Neural cell (in vitro differentiated cells): ENCODE data around the gene ORC3. TPM values are rescaled to one million over a fixed set of nuclear protein-coding genes. Genes with fewer than 3 reads are reported as not detected.

Experiments used
- H2AFZ ChIP-seq: fragments of 200-600, 300-800 bp; sonication (generic), shearing (Covaris generic); 2 replicates; pipeline ENCODE4 v1.6.0; 2014; ENCODE audit warnings: low read depth, mild to moderate bottlenecking, antibody characterized with exemption, low read length, moderate library complexity
- H3F3A ChIP-seq: fragments of 200-600 bp; shearing (Covaris generic); 2 replicates; pipeline ENCODE4 v1.6.1; 2016; ENCODE audit warnings: mild to moderate bottlenecking, moderate library complexity, mixed read lengths, antibody characterized with exemption, low read length; ENCODE audit not compliant: insufficient read depth, poor library complexity, severe bottlenecking
- H3K27ac ChIP-seq: fragments of 200-600, 300-800 bp; sonication (generic), shearing (Covaris generic); 2 replicates; pipeline ENCODE4 v1.5.1; 2014; ENCODE audit warnings: mild to moderate bottlenecking, low read length, moderate library complexity
- H3K27me3 ChIP-seq: fragments of 300-800, 200-600 bp; sonication (generic), shearing (Covaris generic); 2 replicates; pipeline ENCODE4 v1.6.0; 2014; ENCODE audit warnings: mild to moderate bottlenecking, low read depth, low read length, moderate library complexity; ENCODE audit not compliant: insufficient read depth
- H3K36me3 ChIP-seq: fragments of 300-800, 200-600 bp; sonication (generic), shearing (Covaris generic); 2 replicates; pipeline ENCODE4 v1.5.1; 2014; ENCODE audit warnings: mild to moderate bottlenecking, antibody characterized with exemption, low read length, moderate library complexity; ENCODE audit not compliant: insufficient read depth
- H3K4me2 ChIP-seq: fragments of 300-800, 200-600 bp; sonication (generic), shearing (Covaris generic); 2 replicates; pipeline ENCODE4 v1.6.0; 2014; ENCODE audit warnings: mild to moderate bottlenecking, low read length
- H3K4me3 ChIP-seq: fragments of 300-800, 200-600 bp; sonication (generic), shearing (Covaris generic); 2 replicates; pipeline ENCODE4 v1.5.1; 2014; ENCODE audit warnings: mild to moderate bottlenecking, low read length, moderate library complexity
- H3K79me2 ChIP-seq: fragments of 200-600 bp; shearing (Covaris generic); replicated peaks from 2 replicates; pipeline ENCODE4 v1.6.0; 2014; ENCODE audit warnings: mild to moderate bottlenecking, low read length, moderate library complexity; ENCODE audit not compliant: insufficient read depth
- H3K9ac ChIP-seq: fragments of 300-800, 200-600 bp; sonication (generic), shearing (Covaris generic); 2 replicates; pipeline ENCODE4 v1.6.1; 2016; ENCODE audit warnings: mild to moderate bottlenecking, low read length, mixed read lengths
- H3K9me2 ChIP-seq: fragments of 200-600 bp; shearing (Covaris generic); 2 replicates; pipeline ENCODE4 v1.6.1; 2016; ENCODE audit warnings: mild to moderate bottlenecking, low read length, mixed read lengths; ENCODE audit not compliant: insufficient read depth
- H3K9me3 ChIP-seq: fragments of 200-600, 300-800 bp; sonication (generic), shearing (Covaris generic); 2 replicates; pipeline ENCODE4 v1.6.1; 2016; ENCODE audit warnings: mild to moderate bottlenecking, mixed run types, low read length, moderate library complexity, mixed read lengths
- H4K20me1 ChIP-seq: fragments of 200-600 bp; shearing (Covaris generic); 2 replicates; pipeline ENCODE4 v1.6.1; 2016; ENCODE audit warnings: mild to moderate bottlenecking, mixed run types; ENCODE audit not compliant: insufficient read depth
- EP300 ChIP-seq: fragments of 450-650 bp; conservative IDR thresholded peaks from 2 replicates; pipeline ENCODE4 v1.6.1; 2014; ENCODE audit warnings: antibody characterized with exemption, mild to moderate bottlenecking, moderate library complexity; ENCODE audit not compliant: poor library complexity, severe bottlenecking
- EZH2 ChIP-seq: fragments of 200-600, 300-800 bp; shearing (Covaris generic), sonication (generic); IDR thresholded peaks from 2 replicates; pipeline ENCODE4 v1.6.1; 2014; ENCODE audit warnings: antibody characterized with exemption, low read length, borderline replicate concordance, mild to moderate bottlenecking; ENCODE audit not compliant: insufficient read depth, poor library complexity, severe bottlenecking
- MXI1 ChIP-seq: fragments of 450-650 bp; conservative IDR thresholded peaks from 2 replicates; pipeline ENCODE4 v1.6.1; 2014; ENCODE audit warnings: antibody characterized with exemption, mild to moderate bottlenecking; ENCODE audit not compliant: poor library complexity, severe bottlenecking
- POLR2AphosphoS5 ChIP-seq: IDR thresholded peaks from 2 replicates; pipeline ENCODE4 v1.6.1; 2012
- RAD21 ChIP-seq: fragments of 450-650 bp; conservative IDR thresholded peaks from 2 replicates; pipeline ENCODE4 v1.6.1; 2014; ENCODE audit warnings: antibody characterized with exemption, mild to moderate bottlenecking, moderate library complexity
- SMC3 ChIP-seq: fragments of 450-650 bp; conservative IDR thresholded peaks from 2 replicates; pipeline ENCODE4 v1.6.1; 2014; ENCODE audit warnings: antibody characterized with exemption, mild to moderate bottlenecking, moderate library complexity; ENCODE audit not compliant: poor library complexity
- TAF1 ChIP-seq: IDR thresholded peaks from 2 replicates; pipeline ENCODE4 v1.6.1; 2012; ENCODE audit warnings: low read depth
- polyA plus RNA-seq: library from polyadenylated mRNA; depleted of rRNA; stranded (reverse); fragments of >200 nt; gene quantifications from 2 replicates; pipeline ENCODE4 v1.2.3, GENCODE V29; 2014
- TF ChIP-seq, protein P1 (sequence below): IDR thresholded peaks from 2 replicates; pipeline ENCODE4 v1.6.1; 2012; ENCODE audit warnings: borderline replicate concordance
- TF ChIP-seq, protein P2 (sequence below): fragments of 450-650 bp; IDR thresholded peaks from 2 replicates; pipeline ENCODE4 v1.5.1; 2014; ENCODE audit warnings: antibody characterized with exemption, mild to moderate bottlenecking, moderate library complexity; ENCODE audit not compliant: poor library complexity, severe bottlenecking

ORC3 gene
- polyA plus RNA-seq, 1 donor from 2014 or later, result 43.7 TPM

DNA sequence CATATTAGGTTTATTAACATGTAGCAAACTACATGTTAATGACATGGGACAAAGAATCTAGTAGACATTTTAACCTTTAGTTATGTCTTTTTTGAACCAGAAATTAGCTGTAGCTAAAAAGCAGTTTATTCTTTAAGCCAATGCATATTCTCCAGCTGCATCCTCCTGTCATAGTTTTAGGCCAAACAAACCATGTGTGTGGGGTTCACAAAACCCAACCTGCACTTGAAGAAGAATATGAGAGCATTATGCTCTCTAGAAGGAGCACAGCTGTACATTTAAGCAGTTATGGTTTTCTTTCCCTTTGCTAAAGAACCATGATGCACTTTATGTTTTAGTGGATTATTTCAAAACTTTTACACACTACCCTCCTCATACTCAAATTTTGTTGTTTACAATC, 65.9 kb downstream of the ORC3 start:
- Histone ChIP-seq H3K79me2 (no peaks in the 10 kb centered on the region), H3F3A (no peaks in the 10 kb centered on the region)

DNA sequence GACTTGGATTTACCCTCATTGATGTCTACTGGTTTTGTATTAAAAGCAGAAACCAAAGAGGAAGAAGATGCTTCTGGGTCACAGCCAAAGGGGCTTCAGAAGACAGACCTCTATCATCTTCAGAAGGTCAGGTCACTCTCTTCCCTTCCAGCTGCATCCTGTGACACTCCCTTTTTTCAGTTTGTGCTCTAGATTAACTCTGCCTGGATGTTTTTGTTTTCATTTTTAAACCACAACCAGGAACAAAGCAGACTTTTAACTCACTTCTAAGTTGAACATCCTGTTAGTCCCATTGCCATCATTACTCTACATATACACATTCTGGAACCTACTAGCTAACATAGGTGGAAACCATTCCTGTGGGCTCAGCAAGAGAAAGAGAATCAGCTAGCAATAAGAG, 66.9 kb downstream of the ORC3 start:
- Histone ChIP-seq H3K27ac (no peak overlapping the region), H3K9me2 (no peaks in the 10 kb centered on the region), H3K9ac (no peak overlapping the region), H3K9me3 (no peaks in the 10 kb centered on the region), H3K4me3 (no peak overlapping the region), H3F3A (no peaks in the 10 kb centered on the region), H2AFZ (no peak overlapping the region), H3K27me3 (no peaks in the 10 kb centered on the region), H4K20me1 (no peaks in the 10 kb centered on the region), H3K36me3 (peaks cover 4% of the 10 kb centered on the region), H3K4me2 (no peak overlapping the region), H3K79me2 (no peaks in the 10 kb centered on the region)
- TF ChIP-seq, protein P1, sequence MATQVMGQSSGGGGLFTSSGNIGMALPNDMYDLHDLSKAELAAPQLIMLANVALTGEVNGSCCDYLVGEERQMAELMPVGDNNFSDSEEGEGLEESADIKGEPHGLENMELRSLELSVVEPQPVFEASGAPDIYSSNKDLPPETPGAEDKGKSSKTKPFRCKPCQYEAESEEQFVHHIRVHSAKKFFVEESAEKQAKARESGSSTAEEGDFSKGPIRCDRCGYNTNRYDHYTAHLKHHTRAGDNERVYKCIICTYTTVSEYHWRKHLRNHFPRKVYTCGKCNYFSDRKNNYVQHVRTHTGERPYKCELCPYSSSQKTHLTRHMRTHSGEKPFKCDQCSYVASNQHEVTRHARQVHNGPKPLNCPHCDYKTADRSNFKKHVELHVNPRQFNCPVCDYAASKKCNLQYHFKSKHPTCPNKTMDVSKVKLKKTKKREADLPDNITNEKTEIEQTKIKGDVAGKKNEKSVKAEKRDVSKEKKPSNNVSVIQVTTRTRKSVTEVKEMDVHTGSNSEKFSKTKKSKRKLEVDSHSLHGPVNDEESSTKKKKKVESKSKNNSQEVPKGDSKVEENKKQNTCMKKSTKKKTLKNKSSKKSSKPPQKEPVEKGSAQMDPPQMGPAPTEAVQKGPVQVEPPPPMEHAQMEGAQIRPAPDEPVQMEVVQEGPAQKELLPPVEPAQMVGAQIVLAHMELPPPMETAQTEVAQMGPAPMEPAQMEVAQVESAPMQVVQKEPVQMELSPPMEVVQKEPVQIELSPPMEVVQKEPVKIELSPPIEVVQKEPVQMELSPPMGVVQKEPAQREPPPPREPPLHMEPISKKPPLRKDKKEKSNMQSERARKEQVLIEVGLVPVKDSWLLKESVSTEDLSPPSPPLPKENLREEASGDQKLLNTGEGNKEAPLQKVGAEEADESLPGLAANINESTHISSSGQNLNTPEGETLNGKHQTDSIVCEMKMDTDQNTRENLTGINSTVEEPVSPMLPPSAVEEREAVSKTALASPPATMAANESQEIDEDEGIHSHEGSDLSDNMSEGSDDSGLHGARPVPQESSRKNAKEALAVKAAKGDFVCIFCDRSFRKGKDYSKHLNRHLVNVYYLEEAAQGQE, result no peak
- no peak for TF ChIP-seq MXI1
- TF ChIP-seq EZH2, result no peak
- TF ChIP-seq RAD21, result no peak
- TF ChIP-seq, protein P2, sequence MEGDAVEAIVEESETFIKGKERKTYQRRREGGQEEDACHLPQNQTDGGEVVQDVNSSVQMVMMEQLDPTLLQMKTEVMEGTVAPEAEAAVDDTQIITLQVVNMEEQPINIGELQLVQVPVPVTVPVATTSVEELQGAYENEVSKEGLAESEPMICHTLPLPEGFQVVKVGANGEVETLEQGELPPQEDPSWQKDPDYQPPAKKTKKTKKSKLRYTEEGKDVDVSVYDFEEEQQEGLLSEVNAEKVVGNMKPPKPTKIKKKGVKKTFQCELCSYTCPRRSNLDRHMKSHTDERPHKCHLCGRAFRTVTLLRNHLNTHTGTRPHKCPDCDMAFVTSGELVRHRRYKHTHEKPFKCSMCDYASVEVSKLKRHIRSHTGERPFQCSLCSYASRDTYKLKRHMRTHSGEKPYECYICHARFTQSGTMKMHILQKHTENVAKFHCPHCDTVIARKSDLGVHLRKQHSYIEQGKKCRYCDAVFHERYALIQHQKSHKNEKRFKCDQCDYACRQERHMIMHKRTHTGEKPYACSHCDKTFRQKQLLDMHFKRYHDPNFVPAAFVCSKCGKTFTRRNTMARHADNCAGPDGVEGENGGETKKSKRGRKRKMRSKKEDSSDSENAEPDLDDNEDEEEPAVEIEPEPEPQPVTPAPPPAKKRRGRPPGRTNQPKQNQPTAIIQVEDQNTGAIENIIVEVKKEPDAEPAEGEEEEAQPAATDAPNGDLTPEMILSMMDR, result no peak
- TF ChIP-seq EP300, result no peak
- no peak for TF ChIP-seq POLR2AphosphoS5
- TF ChIP-seq SMC3, result no peak
- TF ChIP-seq TAF1, result no peak

More for the DNA sequence above, 65.9 kb downstream of the ORC3 start:
- H3K4me2 ChIP-seq, result no peak overlapping the region
- H3K27ac ChIP-seq, result no peak overlapping the region
- no peaks in the 10 kb centered on the region for H4K20me1 ChIP-seq
- no peaks in the 10 kb centered on the region for H3K9me2 ChIP-seq
- no peaks in the 10 kb centered on the region for H3K9me3 ChIP-seq
- TF ChIP-seq TAF1, result no peak
- no peak for TF ChIP-seq POLR2AphosphoS5
- TF ChIP-seq, protein P2, result no peak
- no peak for TF ChIP-seq EP300
- no peak for TF ChIP-seq EZH2
- no peak for TF ChIP-seq SMC3
- TF ChIP-seq MXI1, result no peak
- no peak for TF ChIP-seq RAD21
- TF ChIP-seq, protein P1, result no peak
- H3K9ac ChIP-seq, result no peak overlapping the region
- no peak overlapping the region for H2AFZ ChIP-seq
- H3K27me3 ChIP-seq, result no peaks in the 10 kb centered on the region
- H3K4me3 ChIP-seq, result no peak overlapping the region
- H3K36me3 ChIP-seq, result peaks cover 4% of the 10 kb centered on the region
